Upper lobe of right lung (tissue), 1 donor: ENCODE results near the gene KIF1A. TPM values are rescaled to one million over a fixed set of nuclear protein-coding genes. Genes with fewer than 3 reads are reported as not detected.

ENCODE experiments used
- ATAC-seq: fragments of 200-7000 bp; cut with Tn5 transposase; one replicate; pipeline ENCODE4 v1.9.1; 2020; ENCODE audit warnings: mild to moderate bottlenecking, moderate library complexity
- DNase-seq: peaks from one replicate; pipeline ENCODE4 v3.0.0-alpha.2; 2020
- H3K27ac ChIP-seq: fragments of 200-600 bp; one replicate; pipeline ENCODE4 v1.8.0; 2022
- H3K27me3 ChIP-seq: fragments of 200-600 bp; one replicate; pipeline ENCODE4 v1.8.0; 2022; ENCODE audit warnings: mild to moderate bottlenecking
- H3K36me3 ChIP-seq: fragments of 200-600 bp; one replicate; pipeline ENCODE4 v1.8.0; 2022
- H3K4me1 ChIP-seq: fragments of 200-600 bp; one replicate; pipeline ENCODE4 v1.8.0; 2022
- H3K4me3 ChIP-seq: fragments of 200-600 bp; one replicate; pipeline ENCODE4 v1.8.0; 2022; ENCODE audit warnings: mild to moderate bottlenecking
- H3K9me3 ChIP-seq: fragments of 200-600 bp; one replicate; pipeline ENCODE4 v1.8.0; 2022
- CTCF ChIP-seq: fragments of 200-600 bp; IDR thresholded peaks from one replicate; pipeline ENCODE4 v1.8.0; 2022; ENCODE audit warnings: antibody characterized with exemption
- intact Hi-C: fragments of 100-400 bp; cut with DNase I; formaldehyde crosslinking; loops from one replicate; pipeline ENCODE4 v1.11.0; 2022
- total RNA-seq: library from RNA; stranded (reverse); fragmentation: NEBNext Ultra II Directional; extraction: Animal tissue kit (Norgen Biotek cat#: 25700); gene quantifications from one replicate; pipeline ENCODE4 v1.2.1, GENCODE V29; 2021
- donor health status: DM: no; HTN: yes; CAD: no; lungs with severe emphysema.

Gene KIF1A
- total RNA-seq, 1 donor from 2014 or later: 0.81 TPM

GRCh38 chr2:240713928-240714746, 105.9 kb downstream of the KIF1A start:
- H3K27ac ChIP-seq: no peak overlapping the region
- H3K36me3 ChIP-seq: no peaks in the 10 kb centered on the region
- H3K9me3 ChIP-seq: no peaks in the 10 kb centered on the region
- no peaks in the 10 kb centered on the region for H3K27me3 ChIP-seq
- ATAC-seq (no peak), DNase-seq (no peak)
- H3K4me1 ChIP-seq: no peaks in the 10 kb centered on the region
- intact Hi-C loops: no loop called here
- no peak for TF ChIP-seq CTCF
- H3K4me3 ChIP-seq: no peak overlapping the region

GRCh38 chr2:240713071-240713927, 106.7 kb downstream of the KIF1A start:
- intact Hi-C loops: no loop called here
- no peak for DNase-seq

GRCh38 chr2:240712121-240712520, 107.9 kb downstream of the KIF1A start:
- intact Hi-C loops: no loop called here
- H3K4me1 ChIP-seq: no peaks in the 10 kb centered on the region
- H3K27me3 ChIP-seq: no peaks in the 10 kb centered on the region
- H3K4me3 ChIP-seq: no peak overlapping the region
- ATAC-seq: no peak
- no peak overlapping the region for H3K27ac ChIP-seq
- H3K9me3 ChIP-seq: no peaks in the 10 kb centered on the region
- H3K36me3 ChIP-seq: no peaks in the 10 kb centered on the region
- TF ChIP-seq CTCF: no peak
- no peak for DNase-seq

More at GRCh38 chr2:240713071-240713927, 106.7 kb downstream of the KIF1A start:
- H3K4me3 ChIP-seq: no peak overlapping the region
- H3K4me1 ChIP-seq: no peaks in the 10 kb centered on the region
- no peak for ATAC-seq
- H3K27ac ChIP-seq: no peak overlapping the region
- TF ChIP-seq CTCF: no peak
- no peaks in the 10 kb centered on the region for H3K9me3 ChIP-seq
- no peaks in the 10 kb centered on the region for H3K27me3 ChIP-seq
- no peaks in the 10 kb centered on the region for H3K36me3 ChIP-seq

- H3K4me1 ChIP-seq: no peaks in the 10 kb centered on the region
- no peak for DNase-seq
- no peak for ATAC-seq
- no peaks in the 10 kb centered on the region for H3K27me3 ChIP-seq
- intact Hi-C loops: no loop called here
- H3K27ac ChIP-seq: no peak overlapping the region
- TF ChIP-seq CTCF: no peak
- H3K36me3 ChIP-seq: no peaks in the 10 kb centered on the region
- no peaks in the 10 kb centered on the region for H3K9me3 ChIP-seq
- H3K4me3 ChIP-seq: no peak overlapping the region
Measured at GRCh38 chr2:240711701-240712100, 108.3 kb downstream of the KIF1A start.

- Histone ChIP-seq H3K9me3 (no peaks in the 10 kb centered on the region), H3K27me3 (no peaks in the 10 kb centered on the region), H3K36me3 (no peaks in the 10 kb centered on the region), H3K4me3 (no peak overlapping the region), H3K27ac (no peak overlapping the region), H3K4me1 (no peaks in the 10 kb centered on the region)
- ATAC-seq: no peak
- TF ChIP-seq CTCF: no peak
- intact Hi-C loops: no loop called here
- DNase-seq: no peak
Measured at GRCh38 chr2:240711296-240711695, 108.7 kb downstream of the KIF1A start.
